Ectodermal cell (in vitro differentiated cells): ENCODE data around the gene DNAJB11.

Experiments used
- H3K27ac ChIP-seq: 2 replicates; pipeline ENCODE4 v1.7.0; 2013; ENCODE audit warnings: mild to moderate bottlenecking, low read depth, low read length; ENCODE audit not compliant: insufficient read depth, poor library complexity, severe bottlenecking
- H3K27me3 ChIP-seq: 2 replicates; pipeline ENCODE4 v1.7.0; 2013; ENCODE audit warnings: mild to moderate bottlenecking, low read length; ENCODE audit not compliant: insufficient read depth, control insufficient read depth, poor library complexity, severe bottlenecking
- H3K36me3 ChIP-seq: one replicate; pipeline ENCODE4 v1.7.0; 2013; ENCODE audit warnings: low read length; ENCODE audit not compliant: control insufficient read depth, insufficient read depth
- H3K4me1 ChIP-seq: one replicate; pipeline ENCODE4 v1.7.0; 2013; ENCODE audit warnings: low read length; ENCODE audit not compliant: control insufficient read depth, insufficient read depth
- H3K4me3 ChIP-seq: 2 replicates; pipeline ENCODE4 v1.7.0; 2013; ENCODE audit warnings: low read depth, low read length, control low read depth; ENCODE audit not compliant: insufficient read depth
- H3K9me3 ChIP-seq: 2 replicates; pipeline ENCODE4 v1.7.0; 2013; ENCODE audit warnings: mild to moderate bottlenecking, low read length, moderate library complexity; ENCODE audit not compliant: control insufficient read depth
- WGBS, 2 experiments: methylation state at CpG; one replicate each; pipeline ENCODE4 v1.1.7; 2013; ENCODE audit warnings: missing lambda C conversion rate in 2 of 2; 5-methylcytosine and 5-hydroxymethylcytosine counted together

Gene DNAJB11

GRCh38 chr3:186617036-186617946, 46.8 kb downstream of the DNAJB11 start:
- Histone ChIP-seq H3K36me3 (no peaks in the 10 kb centered on the region), H3K27ac (no peak overlapping the region), H3K27me3 (peaks cover 17% of the 10 kb centered on the region), H3K9me3 (no peaks in the 10 kb centered on the region), H3K4me1 (no peaks in the 10 kb centered on the region), H3K4me3 (no peak overlapping the region)
- WGBS, 2 experiments, result 42 to 43% methylated on average over 31 of the region's 31 CpGs

DNA sequence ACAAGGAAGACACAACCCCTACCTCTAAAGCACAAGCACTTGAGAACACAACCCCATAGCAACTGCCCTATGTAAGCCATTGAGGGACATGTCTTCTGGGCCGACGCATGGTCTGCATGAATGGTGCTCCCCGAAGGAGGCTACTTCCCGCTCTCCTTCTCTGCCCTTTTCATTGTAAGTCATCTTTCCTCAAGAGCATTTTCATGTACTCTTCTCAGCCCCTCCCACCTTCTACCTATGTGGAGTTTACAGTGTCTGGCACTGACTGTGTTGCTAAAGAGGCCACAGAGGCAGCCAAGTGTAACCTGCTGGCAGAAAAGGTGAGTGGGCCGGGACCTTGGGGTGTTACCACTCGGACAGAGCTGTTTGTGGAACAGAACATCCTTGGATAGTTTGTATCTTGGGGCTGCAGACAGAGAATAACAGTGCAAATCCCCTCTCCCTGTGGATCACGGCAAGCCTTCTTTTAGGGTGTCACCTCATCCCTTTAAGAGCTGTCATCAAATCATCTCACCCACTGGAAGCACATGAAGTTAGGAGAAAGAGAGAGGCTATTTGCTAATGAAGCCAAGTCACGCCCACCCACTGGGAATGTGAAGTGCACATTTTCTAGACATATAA, 47.9 kb downstream of the DNAJB11 start:
- no peak overlapping the region for H3K27ac ChIP-seq
- H3K4me1 ChIP-seq, result no peaks in the 10 kb centered on the region
- 91 to 94% methylated on average over 8 of the region's 8 CpGs for WGBS, 2 experiments
- no peaks in the 10 kb centered on the region for H3K36me3 ChIP-seq
- H3K4me3 ChIP-seq, result no peak overlapping the region
- peaks cover 17% of the 10 kb centered on the region for H3K27me3 ChIP-seq
- H3K9me3 ChIP-seq, result no peaks in the 10 kb centered on the region

GRCh38 chr3:186619787-186620212, 49.3 kb downstream of the DNAJB11 start:
- Histone ChIP-seq H3K36me3 (no peaks in the 10 kb centered on the region), H3K27me3 (peaks cover 17% of the 10 kb centered on the region), H3K4me1 (no peaks in the 10 kb centered on the region), H3K4me3 (no peak overlapping the region), H3K9me3 (no peaks in the 10 kb centered on the region), H3K27ac (no peak overlapping the region)
- 91 to 98% methylated on average over 5 of the region's 5 CpGs for WGBS, 2 experiments

DNA sequence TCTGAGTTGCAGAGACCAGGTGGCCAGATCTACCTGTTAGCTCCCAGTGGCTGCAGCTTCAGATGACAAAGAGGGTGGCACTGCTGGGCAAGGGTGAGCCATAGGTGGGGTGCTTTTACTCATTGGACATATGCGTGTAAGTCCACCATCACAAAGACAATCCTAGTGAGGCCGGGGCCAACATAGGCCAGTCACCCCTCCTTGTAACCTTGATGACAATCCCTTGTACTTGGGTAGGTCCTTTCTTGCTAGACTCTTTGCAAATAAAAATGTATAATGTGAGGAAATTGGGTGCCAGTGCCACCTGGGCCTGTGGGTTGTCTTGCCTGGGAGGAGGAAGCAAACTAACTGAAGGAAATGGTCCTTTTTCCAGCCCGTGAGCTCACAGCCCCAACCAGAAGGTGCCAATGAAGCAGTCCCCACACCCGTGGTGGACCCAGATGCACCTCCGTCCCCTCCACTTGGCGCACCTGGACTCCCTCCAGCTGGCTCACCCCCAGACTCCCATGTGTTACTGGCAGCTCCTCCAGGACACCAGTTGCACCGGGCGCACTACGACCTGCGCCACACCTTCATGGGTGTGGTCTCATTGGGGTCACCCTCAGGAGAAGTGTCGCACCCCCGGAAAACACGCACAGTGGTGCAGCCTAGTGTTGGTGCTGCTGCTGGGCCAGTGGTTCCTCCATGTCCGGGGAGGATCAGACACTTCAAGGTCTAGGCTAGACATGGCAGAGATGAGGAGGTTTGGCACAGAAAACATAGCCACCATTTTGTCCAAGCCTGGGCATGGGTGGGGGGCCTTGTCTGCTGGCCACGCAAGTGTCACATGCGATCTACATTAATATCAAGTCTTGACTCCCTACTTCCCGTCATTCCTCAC, 49.9 kb downstream of the DNAJB11 start:
- no peaks in the 10 kb centered on the region for H3K9me3 ChIP-seq
- WGBS, 2 experiments, result 94 to 95% methylated on average over 17 of the region's 17 CpGs
- no peaks in the 10 kb centered on the region for H3K36me3 ChIP-seq
- H3K27ac ChIP-seq, result no peak overlapping the region
- no peak overlapping the region for H3K4me3 ChIP-seq
- H3K27me3 ChIP-seq, result peaks cover 17% of the 10 kb centered on the region
- H3K4me1 ChIP-seq, result no peaks in the 10 kb centered on the region

DNA sequence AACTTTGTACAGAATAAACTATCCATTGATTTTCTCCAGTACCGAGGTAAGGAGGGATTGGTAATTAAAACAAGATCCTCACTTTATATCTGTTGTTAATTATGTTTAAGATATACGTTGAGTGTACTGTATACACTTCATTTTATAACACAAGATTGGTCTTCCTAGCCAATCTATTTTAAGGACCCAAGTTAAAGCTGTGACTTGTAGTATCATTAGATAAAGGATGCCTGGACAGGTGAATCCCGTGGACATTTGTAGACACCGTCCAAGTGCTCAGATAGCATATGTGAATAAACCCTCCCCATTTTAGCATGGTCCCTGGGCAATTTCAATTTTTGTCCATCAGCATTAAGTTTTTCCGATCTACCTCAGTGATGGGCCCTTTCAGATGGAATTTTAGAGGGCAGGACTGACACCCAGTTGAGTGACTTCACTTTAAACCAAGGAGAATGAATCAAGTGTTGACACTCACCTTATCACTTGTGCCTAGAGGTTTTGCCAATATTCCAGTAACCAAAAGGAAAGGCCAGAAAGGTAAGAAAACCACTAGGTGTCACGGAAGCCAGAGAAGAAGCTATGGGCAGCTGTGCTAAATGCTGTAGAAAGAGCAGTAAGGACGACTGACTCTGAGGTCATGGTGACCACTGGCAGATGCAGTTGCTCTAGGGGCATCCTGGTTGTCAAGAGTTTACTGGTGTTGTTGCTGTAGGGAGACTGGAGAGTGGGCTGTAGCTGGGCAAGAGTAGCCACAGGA, 51.6 kb downstream of the DNAJB11 start:
- no peaks in the 10 kb centered on the region for H3K9me3 ChIP-seq
- H3K4me3 ChIP-seq, result no peak overlapping the region
- no peak overlapping the region for H3K27ac ChIP-seq
- WGBS, 2 experiments, result 81 to 84% methylated on average over 5 of the region's 7 CpGs
- no peaks in the 10 kb centered on the region for H3K4me1 ChIP-seq
- peaks cover 15% of the 10 kb centered on the region for H3K27me3 ChIP-seq
- H3K36me3 ChIP-seq, result no peaks in the 10 kb centered on the region

DNA sequence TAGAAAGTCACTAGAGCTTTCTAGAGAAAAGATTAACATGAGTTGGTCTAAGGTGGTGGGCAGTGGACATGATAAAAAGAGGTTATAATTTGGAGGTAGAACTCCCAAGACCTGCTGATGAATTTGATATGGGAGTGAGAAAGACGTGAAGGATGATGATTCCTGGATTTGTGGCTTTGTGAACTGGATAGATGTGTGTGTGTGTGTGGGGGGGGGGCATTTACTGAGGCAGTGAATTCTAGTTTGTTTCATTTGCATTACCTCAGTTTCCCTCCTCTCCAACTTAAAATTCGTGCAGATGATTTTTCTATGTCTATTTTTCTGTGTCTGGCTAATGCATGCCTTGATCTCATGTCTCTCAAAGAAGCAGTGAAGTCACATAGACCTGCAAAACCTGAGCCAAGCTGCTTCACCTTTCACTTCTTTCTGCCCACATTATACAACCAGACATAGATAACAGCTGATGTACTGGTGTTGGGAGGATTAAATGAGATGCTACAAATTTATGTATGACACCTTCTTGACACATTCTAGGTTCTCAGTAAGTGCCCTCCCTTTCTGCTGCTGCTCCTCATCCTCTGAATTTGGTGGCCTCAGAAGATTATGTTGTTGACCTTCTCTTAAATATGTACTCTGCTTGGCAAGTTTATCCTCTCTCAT, 52.3 kb downstream of the DNAJB11 start:
- no peak overlapping the region for H3K27ac ChIP-seq
- no peaks in the 10 kb centered on the region for H3K36me3 ChIP-seq
- peaks cover 7% of the 10 kb centered on the region for H3K27me3 ChIP-seq
- H3K4me3 ChIP-seq, result no peak overlapping the region
- no peaks in the 10 kb centered on the region for H3K4me1 ChIP-seq
- 55 to 63% methylated on average over 2 of the region's 2 CpGs for WGBS, 2 experiments
- H3K9me3 ChIP-seq, result no peaks in the 10 kb centered on the region

GRCh38 chr3:186624598-186624997, 54.1 kb downstream of the DNAJB11 start:
- H3K9me3 ChIP-seq, result no peaks in the 10 kb centered on the region
- no peaks in the 10 kb centered on the region for H3K4me1 ChIP-seq
- 92 to 94% methylated on average over 4 of the region's 4 CpGs for WGBS, 2 experiments
- no peak overlapping the region for H3K27ac ChIP-seq
- no peaks in the 10 kb centered on the region for H3K36me3 ChIP-seq
- no peaks in the 10 kb centered on the region for H3K27me3 ChIP-seq
- H3K4me3 ChIP-seq, result no peak overlapping the region

DNA sequence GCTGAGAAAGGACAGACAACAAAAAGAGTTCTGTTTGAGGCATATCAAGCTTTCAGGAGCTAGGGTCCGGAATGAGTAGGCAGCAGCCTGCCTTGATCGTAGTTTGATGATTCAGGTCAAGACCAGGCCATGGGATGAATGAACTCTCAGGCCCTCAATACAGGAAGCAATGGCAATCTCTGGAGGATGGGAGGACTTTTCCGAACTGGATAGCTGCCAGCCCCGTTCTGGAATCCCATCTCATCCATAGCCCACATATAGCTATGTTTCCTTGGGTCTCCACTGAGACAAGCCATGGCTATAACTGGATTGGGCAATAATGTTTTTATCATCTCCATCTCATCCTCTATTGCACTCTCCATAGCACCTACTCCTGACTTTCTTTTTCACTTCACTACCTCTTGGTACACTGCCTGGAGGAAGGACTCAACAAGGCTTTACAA, 55.1 kb downstream of the DNAJB11 start:
- no peaks in the 10 kb centered on the region for H3K9me3 ChIP-seq
- no peaks in the 10 kb centered on the region for H3K4me1 ChIP-seq
- H3K36me3 ChIP-seq, result no peaks in the 10 kb centered on the region
- WGBS, 2 experiments, result 94 to 96% methylated on average over 4 of the region's 4 CpGs
- H3K27ac ChIP-seq, result no peak overlapping the region
- no peaks in the 10 kb centered on the region for H3K27me3 ChIP-seq
- H3K4me3 ChIP-seq, result no peak overlapping the region

- Histone ChIP-seq H3K4me3 (no peak overlapping the region), H3K9me3 (no peaks in the 10 kb centered on the region), H3K36me3 (no peaks in the 10 kb centered on the region), H3K27ac (no peak overlapping the region), H3K4me1 (no peaks in the 10 kb centered on the region), H3K27me3 (no peaks in the 10 kb centered on the region)
- WGBS, 2 experiments, result 87 to 90% methylated on average over 7 of the region's 7 CpGs
Measured at GRCh38 chr3:186626254-186626847, 55.8 kb downstream of the DNAJB11 start.
